WI38 (cell line): ENCODE measurements around the gene CELF2.

Source experiments
- H3K4me3 ChIP-seq: 2 replicates; pipeline ENCODE4 v1.5.1; 2011; ENCODE audit warnings: low read depth, mild to moderate bottlenecking, control low read depth, low read length
- CTCF ChIP-seq: IDR thresholded peaks from 2 replicates; pipeline ENCODE4 v1.5.1; 2012; ENCODE audit warnings: low read depth, mild to moderate bottlenecking, control low read depth, low read length

The CELF2 gene

GRCh38 chr10:11093771-11094736, 76.4 kb downstream of the CELF2 start:
- TF ChIP-seq CTCF: no peak
- no peak overlapping the region for H3K4me3 ChIP-seq

DNA sequence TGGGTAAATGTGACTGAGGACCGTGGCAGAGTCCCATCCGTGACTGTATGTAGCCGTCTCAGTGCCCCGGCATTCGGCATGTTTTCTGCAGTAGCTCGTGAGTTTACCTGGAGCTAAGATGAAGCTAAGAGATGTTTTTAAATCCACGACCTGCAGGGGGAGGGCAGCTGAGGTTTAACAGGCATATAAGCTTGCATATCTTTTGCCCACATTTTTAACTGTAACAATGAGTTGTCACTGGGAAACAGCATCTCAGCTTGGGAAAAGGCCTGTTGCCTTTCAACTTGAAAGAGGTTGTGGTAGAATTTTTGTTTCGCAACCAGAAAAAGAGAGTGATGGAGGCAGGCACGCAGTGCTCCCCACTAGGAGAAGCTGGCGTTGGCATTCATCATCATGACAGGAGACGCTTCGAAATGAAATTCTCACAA, 77.7 kb downstream of the CELF2 start:
- TF ChIP-seq CTCF: no peak
- H3K4me3 ChIP-seq: no peak overlapping the region

GRCh38 chr10:11096422-11096821, 78.8 kb downstream of the CELF2 start:
- H3K4me3 ChIP-seq: no peak overlapping the region
- TF ChIP-seq CTCF: no peak

DNA sequence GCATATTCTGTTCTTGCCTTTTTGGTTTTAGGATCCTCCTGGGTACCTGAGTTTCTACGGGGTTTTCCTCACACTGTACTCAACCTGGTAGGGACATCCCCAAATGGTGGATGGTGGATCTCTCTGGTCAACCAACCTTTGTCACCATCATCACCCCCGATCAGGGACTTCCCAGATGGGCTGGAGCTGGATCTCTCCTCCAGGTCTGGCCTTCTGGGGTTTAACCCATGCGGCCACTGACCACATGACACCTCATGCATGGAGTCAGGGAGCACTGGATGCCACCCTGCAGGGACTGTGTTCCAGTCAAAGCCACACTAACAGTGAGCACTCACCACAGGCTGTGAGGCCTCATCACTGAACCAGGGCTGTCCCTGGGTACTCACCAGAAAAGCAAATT, 80.0 kb downstream of the CELF2 start:
- TF ChIP-seq CTCF: no peak
- H3K4me3 ChIP-seq: no peak overlapping the region

DNA sequence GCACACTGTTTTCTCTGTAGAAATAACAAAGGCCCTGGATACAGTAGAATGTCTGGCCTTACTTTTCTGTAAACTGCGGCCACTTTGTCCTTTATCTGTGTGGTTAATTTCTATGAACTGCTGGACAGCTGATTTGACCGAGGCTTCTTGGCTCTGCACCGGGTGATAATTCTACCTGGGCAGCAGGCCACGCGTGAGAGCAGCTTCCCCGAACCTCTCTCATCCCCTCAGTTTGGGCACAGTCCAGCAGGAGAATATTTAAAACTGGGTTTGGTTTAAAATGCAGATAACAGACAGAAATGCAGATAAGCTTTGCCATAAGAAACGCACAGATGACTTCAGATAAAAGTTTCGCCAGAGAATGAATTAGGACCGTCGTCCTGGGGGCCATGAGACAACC, 81.0 kb downstream of the CELF2 start:
- no peak overlapping the region for H3K4me3 ChIP-seq
- TF ChIP-seq CTCF: no peak

DNA sequence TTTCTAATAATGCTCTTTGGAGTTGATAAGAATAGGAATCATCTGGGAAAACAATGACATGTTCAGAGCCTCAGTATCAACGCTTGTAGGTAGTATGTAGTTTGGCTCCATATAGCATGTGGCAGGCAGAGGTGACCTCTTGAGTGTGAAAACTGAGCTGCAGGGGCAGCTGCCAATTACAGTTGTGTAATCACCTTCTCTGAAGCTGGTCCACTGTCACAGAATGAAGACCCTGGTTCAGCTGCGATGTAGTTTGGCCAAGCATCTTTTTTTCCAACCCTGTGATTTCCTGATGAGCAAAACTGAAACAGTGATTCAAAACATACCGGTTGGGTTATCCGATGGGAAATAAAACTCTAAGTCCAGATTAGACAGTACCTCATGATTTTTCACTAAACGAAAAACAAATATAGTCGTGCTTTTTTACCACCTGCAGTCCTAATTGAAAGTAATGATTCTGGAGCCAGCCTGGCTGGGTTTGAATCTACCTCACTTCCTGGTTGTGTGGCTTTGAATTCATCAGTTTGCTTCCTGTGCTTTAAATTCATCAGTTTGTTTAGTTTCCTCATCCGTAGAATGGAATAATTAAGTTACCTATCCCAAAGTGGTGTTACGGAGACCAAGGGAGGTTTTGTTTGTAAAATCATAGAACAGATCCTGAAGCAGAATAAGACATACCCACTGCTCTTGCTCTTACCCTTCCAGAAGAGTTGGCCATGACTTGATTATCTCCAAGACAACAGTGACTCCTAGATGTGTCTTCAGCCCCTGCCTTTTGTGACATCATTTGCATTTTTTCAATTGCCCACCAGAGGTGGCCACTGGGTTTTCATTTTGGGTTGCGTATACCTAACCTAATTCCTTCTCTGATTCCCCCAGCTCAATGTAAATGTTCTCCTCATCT, 87.4 kb downstream of the CELF2 start:
- no peak for TF ChIP-seq CTCF

DNA sequence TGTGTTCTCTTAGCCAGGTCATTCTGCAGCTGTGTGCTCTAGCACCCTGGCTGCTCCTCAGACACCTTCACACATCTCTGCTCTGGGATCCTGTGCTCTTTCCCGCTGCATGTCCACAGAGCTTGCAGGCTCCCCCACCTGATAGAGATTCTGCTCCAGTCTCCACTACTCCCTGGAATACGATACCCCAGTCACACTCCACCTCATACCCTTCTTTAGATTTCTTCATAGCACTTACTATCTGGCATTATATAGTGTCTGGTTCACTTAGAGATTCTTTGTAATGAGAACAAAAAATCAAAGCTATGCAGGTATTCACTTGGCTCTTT, 88.0 kb downstream of the CELF2 start:
- no peak for TF ChIP-seq CTCF
- no peak overlapping the region for H3K4me3 ChIP-seq

More for the DNA sequence above, 87.4 kb downstream of the CELF2 start:
- no peak overlapping the region for H3K4me3 ChIP-seq
